GM18511 (cell line): ENCODE data around the gene KLK7.
"Not testable (repeated sequence)": the region's sequence is repeated elsewhere in the genome, so short reads cannot be mapped to it uniquely, and the experiment has no call there.

Experiments
- ATAC-seq: cut with Tn5 transposase; IDR thresholded peaks from one replicate; pipeline ENCODE4 v1.9.1; 2021; ENCODE audit warnings: mild to moderate bottlenecking, moderate library complexity; ENCODE audit not compliant: unreplicated experiment

Gene KLK7

GRCh38 chr19:50978772-50979390 lies 4.8 kb downstream of the KLK7 start:
- ATAC-seq: no peak

- no peak for ATAC-seq
These were observed 6.1 kb downstream of the KLK7 start for GRCh38 chr19:50977626-50978025.

GRCh38 chr19:50975766-50976165 lies 8.0 kb downstream of the KLK7 start:
- ATAC-seq: no peak

GRCh38 chr19:50974702-50975556 lies 8.8 kb downstream of the KLK7 start:
- ATAC-seq: no peak

- no peak for ATAC-seq
These were observed 10.8 kb downstream of the KLK7 start for GRCh38 chr19:50972795-50973376.

- ATAC-seq: not testable (repeated sequence)
These were observed 13.9 kb downstream of the KLK7 start for GRCh38 chr19:50969810-50970209.

GRCh38 chr19:50969413-50969760 lies 14.3 kb downstream of the KLK7 start, which contains the start of gene KLK6:
Gene KLK6, minus strand, starts transcription at chr19:50969591. Its CDS starts 1,487 bp downstream, at chr19:50968104.
- ATAC-seq: no peak

GRCh38 chr19:50968716-50969412 lies 14.9 kb downstream of the KLK7 start:
- no peak for ATAC-seq

GRCh38 chr19:50967929-50968715 lies 15.6 kb downstream of the KLK7 start:
- ATAC-seq: no peak

- no peak for ATAC-seq
These were observed 19.5 kb downstream of the KLK7 start for GRCh38 chr19:50964266-50964665.

- no peak for ATAC-seq
These were observed 20.3 kb downstream of the KLK7 start for GRCh38 chr19:50963381-50963780.

- no peak for ATAC-seq
These were observed 21.5 kb downstream of the KLK7 start for GRCh38 chr19:50962245-50962644.

- no peak for ATAC-seq
These were observed 23.8 kb downstream of the KLK7 start for GRCh38 chr19:50959731-50960500.

- no peak for ATAC-seq
These were observed 26.1 kb downstream of the KLK7 start for GRCh38 chr19:50957587-50957986.

GRCh38 chr19:50952910-50953309 lies 30.8 kb downstream of the KLK7 start, which contains the start of gene KLK5:
Gene KLK5, minus strand, starts transcription at chr19:50953038. Its CDS starts 381 bp downstream, at chr19:50952657.
- ATAC-seq: no peak

GRCh38 chr19:50949861-50950260 lies 33.9 kb downstream of the KLK7 start:
- no peak for ATAC-seq

- ATAC-seq: no peak
These were observed 36.6 kb downstream of the KLK7 start for GRCh38 chr19:50947123-50947522.

GRCh38 chr19:50944795-50945194 lies 38.9 kb downstream of the KLK7 start:
- no peak for ATAC-seq

GRCh38 chr19:50943074-50943828 lies 40.5 kb downstream of the KLK7 start:
- no peak for ATAC-seq
